ENCODE measurements around the gene APEX1.

DNA sequence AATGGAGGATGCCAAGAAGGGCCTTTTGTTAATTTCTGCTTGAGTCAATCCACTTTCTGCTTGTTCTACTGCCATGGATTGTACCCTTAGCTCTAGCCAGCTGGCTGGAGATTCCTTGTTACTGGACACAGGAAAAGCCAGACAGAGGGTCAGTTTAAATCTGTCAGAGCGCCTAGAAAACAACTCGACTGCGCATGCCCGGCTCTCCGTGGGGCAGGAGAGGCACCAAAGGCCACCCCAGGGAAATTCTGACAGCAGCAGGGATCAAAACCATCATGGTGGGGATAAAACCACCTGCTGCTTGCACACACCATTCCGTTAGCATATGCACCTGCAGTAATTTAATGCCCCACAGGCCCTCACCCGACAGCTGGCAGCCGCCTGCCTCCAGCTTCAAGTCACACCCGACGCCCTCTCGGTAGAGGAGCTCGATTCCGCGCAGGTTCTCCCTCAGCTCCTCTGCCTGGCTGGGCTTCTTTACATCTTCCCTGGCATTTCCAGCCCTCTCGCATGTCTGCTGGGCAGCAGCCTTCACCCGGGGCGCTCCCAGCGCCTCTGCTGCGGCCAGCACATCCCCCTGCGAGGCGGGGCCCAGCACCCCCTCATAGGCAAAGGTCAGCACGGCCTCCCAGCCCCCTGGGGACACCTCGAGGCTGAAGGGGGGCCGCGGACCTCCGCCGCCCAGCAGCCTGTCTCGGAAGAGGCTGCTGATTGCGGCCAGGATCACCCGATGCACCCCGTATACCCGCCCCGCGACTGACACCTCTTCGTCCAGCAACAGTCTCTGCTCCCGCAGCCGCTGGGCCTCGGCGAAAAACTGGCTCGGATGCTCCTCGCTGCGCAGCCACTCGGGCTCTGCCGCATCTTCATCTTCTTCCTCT is 20.1 kb upstream of the APEX1 start:
- TF ChIP-seq POLR2A (IDR thresholded peaks at IDR 0.05; ENCODE audit: borderline replicate concordance, extremely low read depth, insufficient read depth, insufficient read length), result no peak
- TF ChIP-seq EZH2 (IDR thresholded peaks at IDR 0.05), result no peak
- TF ChIP-seq SP1 (IDR thresholded peaks at IDR 0.05; ENCODE audit: low read depth), result no peak
- TF ChIP-seq, protein P1, sequence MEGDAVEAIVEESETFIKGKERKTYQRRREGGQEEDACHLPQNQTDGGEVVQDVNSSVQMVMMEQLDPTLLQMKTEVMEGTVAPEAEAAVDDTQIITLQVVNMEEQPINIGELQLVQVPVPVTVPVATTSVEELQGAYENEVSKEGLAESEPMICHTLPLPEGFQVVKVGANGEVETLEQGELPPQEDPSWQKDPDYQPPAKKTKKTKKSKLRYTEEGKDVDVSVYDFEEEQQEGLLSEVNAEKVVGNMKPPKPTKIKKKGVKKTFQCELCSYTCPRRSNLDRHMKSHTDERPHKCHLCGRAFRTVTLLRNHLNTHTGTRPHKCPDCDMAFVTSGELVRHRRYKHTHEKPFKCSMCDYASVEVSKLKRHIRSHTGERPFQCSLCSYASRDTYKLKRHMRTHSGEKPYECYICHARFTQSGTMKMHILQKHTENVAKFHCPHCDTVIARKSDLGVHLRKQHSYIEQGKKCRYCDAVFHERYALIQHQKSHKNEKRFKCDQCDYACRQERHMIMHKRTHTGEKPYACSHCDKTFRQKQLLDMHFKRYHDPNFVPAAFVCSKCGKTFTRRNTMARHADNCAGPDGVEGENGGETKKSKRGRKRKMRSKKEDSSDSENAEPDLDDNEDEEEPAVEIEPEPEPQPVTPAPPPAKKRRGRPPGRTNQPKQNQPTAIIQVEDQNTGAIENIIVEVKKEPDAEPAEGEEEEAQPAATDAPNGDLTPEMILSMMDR (IDR thresholded peaks at IDR 0.05 in 2 of 3, conservative IDR thresholded peaks at IDR 0.05 in 1 of 3; ENCODE audit: borderline replicate concordance in 1 of 3, insufficient read depth in 1 of 3, low read depth in 2 of 3, low read length in 2 of 3), result no peak
- TF ChIP-seq POLR2AphosphoS5 (IDR thresholded peaks at IDR 0.05; ENCODE audit: low read depth, low read length), result no peak
- no peak for TF ChIP-seq ZBTB33 (IDR thresholded peaks at IDR 0.05; ENCODE audit: extremely low read depth, insufficient replicate concordance, low read length)
